HG02885 (cell line): ENCODE data around the gene TTBK2.
"Not testable (repeated sequence)": the region's sequence is repeated elsewhere in the genome, so short reads cannot be mapped to it uniquely, and the experiment has no call there.

Experiments used
- ATAC-seq: cut with Tn5 transposase; IDR thresholded peaks from one replicate; pipeline ENCODE4 v1.9.1; 2021; ENCODE audit warnings: mild to moderate bottlenecking; ENCODE audit not compliant: unreplicated experiment, poor library complexity

TTBK2 gene

DNA sequence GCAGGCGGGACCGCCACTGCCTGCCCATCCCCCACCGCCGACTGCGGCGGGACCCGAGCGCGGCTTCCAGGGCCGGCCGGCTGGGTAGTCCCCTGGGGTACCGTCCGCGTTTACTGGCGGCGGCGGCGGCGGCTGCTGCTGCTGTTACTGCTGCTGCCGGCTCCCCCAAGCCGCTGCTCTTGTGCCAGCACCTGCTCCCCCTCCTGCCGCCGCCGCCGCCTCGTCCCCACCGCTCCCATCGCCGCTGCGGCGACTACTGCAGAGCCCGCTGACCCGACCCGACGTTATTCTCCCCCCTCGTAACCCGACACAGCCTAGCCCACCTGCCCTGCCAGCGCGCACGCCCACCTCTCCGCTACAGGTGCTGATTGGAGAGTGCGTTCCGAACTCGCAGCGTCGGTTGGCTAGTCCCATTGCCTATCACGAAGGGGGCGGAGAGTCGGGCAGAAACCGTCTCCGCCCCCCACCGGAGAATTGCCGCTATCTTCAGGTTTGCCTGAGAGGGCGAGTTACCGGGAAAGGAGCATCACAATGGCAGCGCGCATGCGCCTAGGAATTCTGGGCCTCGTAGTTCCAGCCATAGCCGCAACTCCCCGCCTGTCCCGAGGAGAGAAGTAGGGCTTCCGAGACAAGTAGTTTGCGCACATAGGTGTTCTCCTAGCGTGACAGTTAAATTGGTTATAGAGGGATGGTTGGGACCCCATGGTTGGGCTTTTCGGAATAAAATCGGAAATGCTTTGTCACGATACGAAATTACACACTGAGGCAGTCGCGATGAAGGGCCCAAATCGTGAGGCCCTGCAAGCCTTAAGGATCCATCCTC, at the start of gene TTBK2:
Gene TTBK2 (minus strand): TSS at position 260 of the 823 bp plus-strand sequence. CDS start 42,161 bp downstream, outside the sequence.
- ATAC-seq = peak; percentile 92

DNA sequence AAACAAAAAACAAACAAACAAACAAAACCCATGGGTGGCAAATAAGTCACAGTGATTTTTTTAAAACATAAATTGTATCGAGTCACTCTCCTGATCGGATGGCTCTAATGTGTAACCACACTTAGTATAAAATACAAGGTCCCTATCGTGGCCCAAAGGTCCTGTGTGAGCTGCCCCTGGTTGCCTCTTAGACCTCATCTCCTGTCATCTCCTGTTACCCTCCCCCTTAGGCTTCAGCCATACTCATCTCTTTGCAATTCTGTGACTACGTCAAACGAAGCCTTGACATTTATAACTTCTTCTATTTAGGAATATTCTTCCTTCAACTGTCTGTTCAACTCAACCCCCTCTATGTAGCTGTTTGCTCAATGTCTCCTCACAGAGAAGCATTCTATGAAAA, 43.9 kb upstream of the TTBK2 start:
- no peak for ATAC-seq

DNA sequence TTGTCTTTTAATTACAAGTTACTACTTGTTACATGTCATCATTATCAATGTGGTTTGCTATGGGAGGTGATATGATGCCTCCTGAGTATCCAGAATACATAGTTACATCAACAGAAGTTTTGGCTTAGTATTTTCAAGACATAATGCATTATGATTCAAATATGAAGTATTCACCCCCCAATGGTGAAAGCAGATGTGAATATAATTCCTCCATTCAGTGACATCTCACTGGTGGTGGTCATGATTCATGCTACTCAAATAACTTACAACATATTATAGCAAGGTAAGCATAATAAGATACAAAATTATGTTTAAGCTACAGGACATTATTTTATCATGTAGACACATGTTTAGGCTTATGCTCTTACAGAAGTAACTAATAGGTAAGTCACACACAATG, 34.9 kb upstream of the TTBK2 start:
- ATAC-seq = no peak

DNA sequence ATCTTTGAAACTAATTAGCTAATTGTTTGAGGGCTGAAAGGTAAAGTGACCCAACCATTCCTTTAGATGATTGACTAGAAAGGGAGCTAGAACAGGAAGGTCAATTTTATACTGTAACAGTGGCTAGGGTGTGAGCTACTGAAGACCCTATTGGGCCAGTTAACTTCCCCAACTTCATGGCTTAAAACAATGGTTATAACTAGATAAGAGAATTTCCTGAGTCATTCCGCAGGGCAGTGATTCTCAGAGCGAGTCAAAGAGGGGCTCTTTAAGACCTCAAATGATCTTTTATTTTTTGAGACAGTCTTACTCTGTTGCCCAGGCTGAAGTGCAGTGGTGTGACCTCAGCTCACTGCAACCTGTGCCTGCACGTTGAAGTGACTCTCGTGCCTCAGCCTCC, 33.7 kb upstream of the TTBK2 start:
- ATAC-seq = no peak

DNA sequence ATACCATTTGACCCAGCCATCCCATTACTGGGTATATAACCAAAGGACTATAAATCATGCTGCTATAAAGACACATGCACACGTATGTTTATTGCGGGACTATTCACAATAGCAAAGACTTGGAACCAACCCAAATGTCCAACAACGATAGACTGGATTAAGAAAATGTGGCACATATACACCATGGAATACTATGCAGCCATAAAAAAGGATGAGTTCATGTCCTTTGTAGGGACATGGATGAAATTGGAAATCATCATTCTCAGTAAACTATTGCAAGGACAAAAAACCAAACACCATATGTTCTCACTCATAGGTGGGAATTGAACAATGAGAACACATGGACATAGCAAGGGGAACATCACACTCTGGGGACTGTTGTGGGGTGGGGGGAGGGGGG, 28.3 kb upstream of the TTBK2 start:
- ATAC-seq = not testable (repeated sequence)

DNA sequence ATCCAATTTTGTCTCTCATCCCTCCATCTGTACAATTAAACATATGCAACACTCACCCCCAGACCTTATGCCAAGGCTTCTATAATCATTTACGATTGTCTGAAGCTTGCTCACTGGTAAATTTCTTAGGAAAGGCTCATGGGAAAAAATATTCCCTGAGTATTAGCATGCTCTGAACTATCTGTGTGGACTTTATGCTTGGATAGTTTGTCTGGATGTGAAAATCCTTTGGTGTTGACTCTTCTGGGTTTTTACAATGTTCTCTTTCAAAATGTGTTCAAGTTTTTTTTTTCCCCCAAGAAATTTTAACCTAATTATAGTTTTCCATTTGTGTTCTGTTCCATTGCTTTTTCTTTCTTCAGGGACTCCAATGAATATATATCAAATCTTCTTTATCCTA, 19.9 kb upstream of the TTBK2 start:
- no peak for ATAC-seq

DNA sequence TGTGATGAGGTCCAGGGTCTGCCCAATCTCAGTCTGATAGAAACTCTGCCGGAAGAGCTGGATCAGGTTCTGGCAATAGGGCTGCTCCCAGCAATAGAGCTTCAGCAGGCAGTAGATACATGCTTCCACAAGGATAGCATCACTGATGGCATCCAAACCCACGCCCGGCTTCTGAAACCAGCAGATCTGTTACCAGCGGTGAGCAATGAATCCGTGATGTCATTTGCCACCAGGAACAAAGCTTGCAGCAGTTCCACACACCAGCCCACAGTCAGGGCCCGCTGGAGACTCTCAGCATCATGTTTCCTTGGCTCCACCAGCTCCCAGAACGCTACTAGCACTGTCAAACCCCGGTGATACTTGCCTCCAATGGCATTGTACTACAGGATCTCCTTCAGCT, 19.3 kb upstream of the TTBK2 start:
- no peak for ATAC-seq

DNA sequence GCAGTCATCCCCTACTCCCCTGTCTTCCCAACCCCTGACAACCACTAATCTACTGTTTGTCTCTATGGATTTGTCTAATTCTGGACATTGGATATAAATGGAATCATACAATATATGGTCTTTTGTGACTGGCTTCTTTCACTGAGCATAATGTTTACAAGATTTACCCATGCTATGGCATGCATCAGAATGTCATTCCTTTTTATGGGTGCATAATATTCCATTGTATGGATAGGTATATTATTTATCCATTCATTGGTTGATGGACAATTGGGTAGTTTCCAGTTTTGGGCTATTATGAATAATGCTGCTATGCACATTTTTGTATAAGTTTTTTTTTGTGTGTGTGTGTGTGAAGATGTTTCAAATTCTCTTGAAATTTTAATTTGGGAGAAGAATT, 16.6 kb upstream of the TTBK2 start:
- no peak for ATAC-seq

DNA sequence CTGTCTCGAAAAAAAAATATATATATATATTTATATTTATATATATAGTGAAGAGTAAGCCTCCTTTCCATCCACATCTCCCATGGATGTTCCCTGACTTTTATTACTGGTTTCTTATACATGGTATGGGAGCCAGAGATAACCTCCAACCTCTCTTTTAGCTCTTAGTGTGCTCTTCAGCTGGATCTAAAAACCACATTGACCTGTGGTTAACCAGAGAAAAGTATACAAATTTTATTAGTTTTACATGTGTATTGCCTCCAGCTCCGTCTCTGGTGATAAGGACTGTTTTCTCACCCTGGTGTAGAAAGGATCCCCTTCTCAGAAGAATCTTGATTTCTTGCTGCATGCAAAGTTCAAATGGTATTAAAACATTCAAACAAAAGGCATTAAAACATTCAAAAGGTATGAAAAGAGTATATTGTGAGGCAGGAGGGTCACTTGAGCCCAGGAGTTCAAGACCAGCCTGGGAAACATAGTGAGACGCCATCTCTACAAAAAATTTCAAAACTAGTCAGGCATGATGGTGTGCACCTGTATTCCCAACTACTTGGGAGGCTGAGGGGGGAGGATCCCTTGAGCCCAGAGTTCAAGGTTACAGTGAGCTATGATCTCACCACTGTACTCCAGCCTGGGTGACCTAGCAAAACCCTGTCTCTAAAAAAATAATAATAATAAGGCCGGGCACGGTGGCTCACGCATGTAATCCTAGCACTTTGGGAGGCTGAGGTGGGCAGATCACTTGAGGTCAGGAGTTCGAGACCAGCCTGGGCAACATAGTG, 13.5 kb upstream of the TTBK2 start:
- no peak for ATAC-seq

DNA sequence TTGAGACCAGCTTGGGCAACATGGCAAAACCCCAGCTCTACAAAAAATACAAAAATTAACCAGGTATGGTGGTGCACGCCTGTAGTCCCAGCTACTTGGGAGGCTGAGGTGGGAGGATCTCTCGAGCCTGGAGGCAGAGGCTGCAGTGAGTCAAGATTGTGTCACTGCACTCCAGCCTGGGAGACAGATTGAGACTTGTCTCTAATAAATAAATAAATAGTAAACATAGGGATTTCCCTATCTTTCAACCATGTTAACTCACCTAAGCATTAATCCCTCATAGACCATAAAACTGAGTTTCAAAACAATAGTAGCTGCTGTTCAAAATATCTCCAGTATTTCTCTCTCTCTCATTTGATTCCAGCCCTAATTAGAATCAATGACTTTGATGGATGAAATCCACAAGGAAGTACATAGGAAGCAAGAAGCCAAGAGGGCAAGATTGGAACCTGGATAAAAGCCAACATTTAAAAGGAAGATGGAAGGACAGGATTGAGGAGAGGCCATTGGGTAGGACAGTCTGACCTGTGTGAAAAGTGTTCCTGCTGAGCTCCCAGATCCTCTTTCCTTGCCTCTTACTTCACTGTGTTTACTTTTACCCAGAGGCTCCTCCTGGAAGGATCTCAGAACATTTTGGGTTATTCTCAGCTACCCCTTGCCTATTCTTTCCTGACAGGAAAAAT, 12.4 kb upstream of the TTBK2 start:
- no peak for ATAC-seq

DNA sequence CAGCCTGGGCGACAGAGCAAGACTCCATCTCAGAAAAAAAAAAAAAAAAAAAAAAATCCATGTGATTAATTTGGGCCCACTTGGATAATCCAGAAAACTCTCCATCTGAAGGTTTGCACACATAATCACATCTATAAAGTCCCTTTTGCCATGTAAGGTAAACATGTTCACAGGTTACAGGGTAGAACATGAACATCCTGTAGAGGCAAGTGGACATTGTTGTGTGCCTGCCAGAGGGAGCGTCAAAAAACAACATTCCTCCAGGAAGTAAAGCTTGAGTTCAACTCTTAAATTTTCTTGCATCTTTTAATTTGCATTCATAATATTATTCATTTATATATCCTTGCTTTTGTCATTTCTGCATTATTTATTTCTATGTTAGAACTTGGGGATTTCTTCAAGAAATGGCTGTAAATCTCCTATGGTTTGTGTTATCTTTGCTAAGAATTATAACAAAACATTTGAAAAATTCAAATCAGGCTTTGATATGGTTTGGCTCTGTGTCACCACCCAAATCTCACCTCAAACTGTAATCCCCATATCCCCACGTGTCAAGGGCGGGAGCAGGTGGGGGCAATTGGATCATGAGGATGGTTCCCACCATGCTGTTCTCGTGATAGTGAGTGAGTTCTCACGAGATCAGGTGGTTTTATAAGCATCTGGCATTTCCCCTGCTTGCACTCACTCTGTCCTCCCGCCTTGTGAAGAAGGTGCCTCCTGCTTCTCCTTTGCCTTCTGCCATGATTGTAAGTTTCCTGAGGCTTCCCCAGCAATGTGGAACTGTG, 11.3 kb upstream of the TTBK2 start:
- no peak for ATAC-seq

DNA sequence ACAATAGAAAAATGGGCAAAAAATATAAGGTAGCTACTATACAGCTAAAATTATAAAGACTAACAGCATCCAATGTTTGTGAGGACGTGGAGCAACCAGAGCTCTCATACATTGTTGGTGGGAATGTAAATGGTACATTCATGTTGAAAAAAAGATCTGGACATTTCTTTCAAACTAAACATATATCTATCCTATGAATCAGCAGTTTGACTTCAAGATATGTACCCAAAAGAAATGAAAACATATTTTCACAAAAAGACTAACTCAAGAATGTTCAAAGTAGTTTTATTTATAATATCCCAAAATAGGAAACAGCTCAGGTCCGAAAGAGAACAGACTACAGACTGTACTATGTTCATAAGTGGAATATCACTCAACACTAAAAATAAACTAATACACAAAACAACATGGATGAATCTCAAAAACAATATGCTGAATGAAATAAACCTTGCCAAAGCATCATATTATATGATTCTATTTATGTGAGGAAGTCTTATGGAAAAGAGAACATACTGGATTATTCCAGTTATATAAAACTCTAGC, 8.8 kb upstream of the TTBK2 start:
- ATAC-seq = no peak

DNA sequence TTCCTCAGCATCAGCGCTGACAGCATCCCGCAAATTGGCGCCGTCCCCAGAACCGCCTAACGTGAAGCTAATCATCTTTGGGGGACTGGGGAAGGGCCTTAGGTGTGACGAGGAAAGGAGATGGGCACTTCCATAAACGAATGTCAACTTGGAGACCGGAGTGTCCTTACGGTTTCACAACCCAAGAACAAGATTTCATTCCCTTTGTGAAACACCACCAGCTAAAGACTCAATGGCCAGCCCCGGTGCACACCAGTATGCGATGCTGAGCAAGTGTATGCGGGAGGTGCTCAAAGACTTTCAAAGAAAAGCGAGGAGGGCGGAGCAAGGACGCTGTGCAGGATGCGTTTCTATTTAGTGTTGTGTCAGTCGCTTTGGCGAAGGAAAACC, 759 bp upstream of the TTBK2 start:
- no peak for ATAC-seq

DNA sequence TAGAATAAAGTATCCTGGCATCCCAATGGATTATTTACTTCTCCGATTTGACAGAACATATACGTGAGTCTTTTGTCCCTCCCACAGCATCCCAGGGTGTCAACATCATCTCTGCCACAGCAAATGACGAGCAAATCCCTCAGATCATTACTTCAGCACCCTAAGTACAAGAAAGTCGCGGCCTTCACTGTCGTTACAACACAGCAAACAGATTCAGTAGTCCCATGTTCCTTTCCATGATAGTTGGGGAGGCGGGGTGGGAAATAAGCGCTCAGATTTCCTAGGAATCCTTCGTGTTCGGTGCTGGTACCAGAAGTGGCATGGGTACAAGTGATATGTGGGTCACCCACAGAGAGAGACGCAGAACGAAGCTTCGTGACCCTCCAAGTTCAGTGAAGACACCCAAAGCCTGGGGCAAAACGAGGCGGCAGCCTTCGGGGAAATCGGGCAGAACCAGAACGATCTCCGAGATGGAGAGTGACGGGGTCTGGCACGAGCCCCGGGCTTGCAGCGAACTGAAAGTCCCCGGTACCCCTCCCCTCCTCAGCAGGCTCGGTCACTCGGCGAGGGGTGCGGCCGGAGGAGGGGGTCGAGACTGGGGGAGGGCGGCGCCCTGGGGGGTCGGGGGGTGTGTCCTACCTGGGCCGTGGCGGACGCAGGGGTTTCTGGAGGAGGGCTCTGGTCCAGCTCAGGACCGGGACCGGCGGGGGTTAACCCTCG, 619 bp downstream of the TTBK2 start:
- no peak for ATAC-seq

DNA sequence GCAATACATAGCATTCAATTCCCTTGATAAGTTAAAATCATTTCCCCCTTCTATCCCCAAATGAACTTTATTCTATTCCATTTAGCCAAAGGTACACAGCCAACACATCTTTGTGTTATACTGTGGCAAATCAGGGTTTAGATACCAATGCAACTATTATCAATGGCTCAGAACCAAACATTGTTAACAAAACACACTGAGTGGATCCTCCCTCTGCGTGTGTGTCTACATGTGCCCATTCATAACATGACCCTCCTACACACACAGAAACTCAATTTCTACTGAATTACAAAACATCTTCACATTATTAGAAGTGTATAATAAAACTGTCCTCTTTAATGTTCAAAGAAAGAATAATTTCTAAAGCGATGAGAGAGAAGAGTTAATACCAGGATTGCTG, 1.3 kb downstream of the TTBK2 start:
- no peak for ATAC-seq

DNA sequence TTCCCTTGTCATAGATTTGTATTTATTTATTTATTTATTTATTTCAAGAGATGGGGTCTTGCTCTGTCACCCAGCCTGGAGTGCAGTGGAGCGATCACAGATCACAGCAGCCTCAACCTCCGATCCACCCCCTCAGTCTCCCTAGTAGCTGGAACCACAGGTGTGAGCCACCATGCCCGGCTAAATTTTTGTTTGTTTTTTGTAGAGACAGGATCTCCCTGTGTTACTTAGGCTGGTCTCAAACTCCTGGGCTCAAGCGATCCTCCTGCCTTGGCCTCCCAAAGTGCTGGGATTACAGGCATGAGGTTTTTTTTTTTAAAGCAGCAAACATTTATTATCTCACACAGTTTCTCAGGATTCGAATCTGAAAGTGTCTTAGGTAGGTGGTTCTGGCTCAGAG, 2.5 kb downstream of the TTBK2 start:
- no peak for ATAC-seq

DNA sequence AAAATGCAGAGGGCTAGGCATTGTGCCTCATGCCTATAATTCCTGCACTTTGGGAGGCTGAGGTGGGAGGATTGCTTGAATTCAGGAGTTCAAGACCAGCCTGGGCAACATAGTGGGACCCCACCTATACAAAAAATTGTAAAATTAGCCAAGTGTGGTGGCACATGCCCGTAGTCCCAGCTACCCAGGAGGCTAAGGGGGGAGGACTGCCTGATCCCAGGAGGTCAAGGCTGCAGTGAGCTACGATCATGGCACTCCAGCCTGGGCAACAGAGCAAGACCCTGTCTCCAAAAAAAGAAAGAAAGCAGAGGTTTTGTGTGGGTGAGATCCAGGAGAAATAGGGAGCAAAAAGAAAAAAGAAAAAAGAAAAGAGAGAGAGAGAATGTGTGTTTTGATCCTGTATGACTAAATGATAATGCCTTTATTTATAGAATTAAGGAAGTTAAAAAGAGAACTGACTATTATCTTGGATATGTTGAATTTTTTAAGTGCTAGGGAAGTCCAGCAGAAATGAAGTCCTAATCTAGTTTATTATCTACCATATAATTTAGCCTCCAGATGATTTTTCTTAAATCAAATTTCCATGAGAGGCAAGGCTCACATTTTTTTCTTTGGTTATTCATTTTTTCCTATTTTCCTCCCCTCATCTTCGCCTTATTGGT, 4.8 kb downstream of the TTBK2 start:
- ATAC-seq = no peak

DNA sequence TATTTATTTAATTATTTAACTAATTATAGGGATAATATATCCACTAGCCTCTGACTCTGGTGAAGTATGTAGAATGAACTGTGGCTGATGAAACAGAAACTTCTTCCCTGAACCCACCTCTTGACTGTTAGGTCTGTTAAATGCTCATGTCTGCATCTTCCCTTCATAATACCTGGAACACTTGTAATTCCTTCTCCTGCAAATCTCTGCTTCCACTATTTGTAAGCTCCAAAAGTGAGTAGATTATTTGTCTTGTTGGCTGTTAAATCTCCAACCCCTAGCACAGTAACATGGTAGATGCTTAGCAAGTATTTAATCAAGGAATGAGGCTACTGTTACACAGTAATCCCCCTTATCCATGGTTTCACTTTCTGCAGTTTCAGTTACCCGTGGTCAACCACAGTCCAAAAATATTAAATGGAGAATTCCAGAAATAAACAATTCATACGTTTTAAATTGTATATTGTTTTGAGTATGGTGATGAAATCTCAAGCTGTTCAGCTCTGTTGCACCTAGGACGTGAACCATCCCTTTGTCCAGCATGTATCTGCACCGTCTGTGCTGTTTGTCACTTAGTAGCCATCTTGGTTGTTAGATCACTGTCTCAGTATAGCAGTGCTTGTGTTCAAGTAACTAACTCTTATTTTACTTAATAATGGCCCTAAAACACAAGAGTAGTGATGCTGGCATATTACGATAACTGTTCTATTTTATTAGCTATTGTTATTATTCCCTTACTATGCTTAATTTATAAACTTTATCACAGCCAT, 5.7 kb downstream of the TTBK2 start:
- ATAC-seq = no peak
